K562 (cell line): ENCODE results near the gene LGALS9B.
"Not testable (repeated sequence)": the region's sequence is repeated elsewhere in the genome, so short reads cannot be mapped to it uniquely, and the experiment has no call there.

Experiments used
- ELK3 ChIP-seq: fragments of 450-650 bp; formaldehyde crosslinking; IDR thresholded peaks from 2 replicates; pipeline ENCODE4 v1.4.0; 2020; ENCODE audit warnings: mild to moderate bottlenecking
- MTA1 ChIP-seq: fragments of 450-650 bp; IDR thresholded peaks from 2 replicates; pipeline ENCODE4 v1.6.1; 2017; ENCODE audit warnings: borderline replicate concordance
- MTF1 ChIP-seq: fragments of 250-450 bp; sonication (Bioruptor Pico); IDR thresholded peaks from 2 replicates; pipeline ENCODE4 v1.9.0; 2021; ENCODE audit warnings: moderate library complexity, mild to moderate bottlenecking, inconsistent platforms, borderline replicate concordance
- ZBTB26 ChIP-seq: fragments of 450-650 bp; formaldehyde crosslinking; IDR thresholded peaks from 2 replicates; pipeline ENCODE4 v1.4.0; 2022; ENCODE audit warnings: missing genetic modification characterization
- ZKSCAN1 ChIP-seq: fragments of 150-350 bp; IDR thresholded peaks from 2 replicates; pipeline ENCODE4 v1.6.1; 2016; ENCODE audit warnings: low read depth, low read length
- ZNF217 ChIP-seq: sonication (generic); formaldehyde crosslinking; IDR thresholded peaks from 2 replicates; pipeline ENCODE4 v1.8.0; 2022; ENCODE audit warnings: mild to moderate bottlenecking, missing genetic modification reagents
- ZNF639 ChIP-seq, 2 experiments: fragments of 200-800 bp in 1 of 2; sonication (Bioruptor generic) in 1 of 2; sonication (generic) in 1 of 2; formaldehyde crosslinking in 1 of 2; IDR thresholded peaks in 1 of 2; conservative IDR thresholded peaks in 1 of 2; 2 replicates each; pipeline versions ENCODE4 v1.5.0 to v1.6.1; 2016 to 2020; ENCODE audit warnings: missing compliant biosample characterization in 1 of 2, missing genetic modification characterization in 1 of 2, missing genetic modification reagents in 1 of 2

- TF ChIP-seq MTF1 (CRISPR knock-in tag); ZNF217; ZBTB26 (CRISPR knock-in tag); MTA1; ZKSCAN1; ELK3 (CRISPR knock-in tag); ZNF639 (CRISPR knock-in tag; conservative IDR thresholded peaks at IDR 0.05 in 1 of 2, IDR thresholded peaks at IDR 0.05 in 1 of 2): not testable (repeated sequence)
These were observed 49.8 kb downstream of the LGALS9B start for GRCh38 chr17:20417492-20418080.
